Heart left ventricle (tissue), 16 donors: ENCODE measurements around the gene ATP6V0A4. TPM values are rescaled to one million over a fixed set of nuclear protein-coding genes. Genes with fewer than 3 reads are reported as not detected.

Source experiments
- ATAC-seq, 4 donors: fragments of 200-7000 bp; cut with Tn5 transposase; one replicate each; pipeline ENCODE4 v1.9.1; 2020 to 2022; ENCODE audit warnings: moderate library complexity in 4 of 4, mild to moderate bottlenecking in 3 of 4, moderate number of reproducible peaks in 1 of 4
- DNase-seq, 5 donors: peaks; one replicate each; pipeline ENCODE4 v3.0.0-alpha.2; 2020
- H3K27ac ChIP-seq, 12 donors: fragments of 200-600 bp; sonication (generic) in 4 of 12; one replicate each; pipeline versions ENCODE4 v1.5.0 to v1.8.0; 2016 to 2022; ENCODE audit warnings: mild to moderate bottlenecking in 2 of 12
- H3K27me3 ChIP-seq, 9 donors: fragments of 200-600 bp; sonication (generic) in 2 of 9; one replicate each; pipeline versions ENCODE4 v1.5.1 to v1.8.0; 2016 to 2022; ENCODE audit warnings: mild to moderate bottlenecking in 3 of 9
- H3K36me3 ChIP-seq, 9 donors: fragments of 200-600 bp; sonication (generic) in 2 of 9; one replicate each; pipeline versions ENCODE4 v1.5.0 to v1.8.0; 2018 to 2022; ENCODE audit warnings: mild to moderate bottlenecking in 2 of 9
- H3K4me1 ChIP-seq, 12 donors: fragments of 200-600 bp; sonication (generic) in 4 of 12; one replicate each; pipeline versions ENCODE4 v1.5.0 to v1.8.0; 2016 to 2022; ENCODE audit warnings: mild to moderate bottlenecking in 3 of 12
- H3K4me3 ChIP-seq, 12 donors: fragments of 200-600 bp; sonication (generic) in 4 of 12; one replicate each; pipeline versions ENCODE4 v1.5.0 to v1.8.0; 2017 to 2022; ENCODE audit warnings: mild to moderate bottlenecking in 9 of 12, moderate library complexity in 4 of 12
- H3K9me3 ChIP-seq, 12 donors: fragments of 200-600 bp; sonication (generic) in 4 of 12; one replicate each; pipeline versions ENCODE4 v1.5.0 to v1.8.0; 2016 to 2022; ENCODE audit warnings: mild to moderate bottlenecking in 1 of 12
- CTCF ChIP-seq, 12 donors: fragments of 200-600 bp; sonication (generic) in 4 of 12; IDR thresholded peaks; one replicate each; pipeline versions ENCODE4 v1.5.0 to v1.8.0; 2018 to 2022; ENCODE audit warnings: antibody characterized with exemption in 12 of 12, mild to moderate bottlenecking in 5 of 12
- POLR2A ChIP-seq, 2 donors: fragments of 450-650 bp; IDR thresholded peaks; one replicate each; pipeline ENCODE4 v1.6.1; 2017; ENCODE audit warnings: antibody characterized with exemption in 2 of 2, mild to moderate bottlenecking in 2 of 2, moderate library complexity in 2 of 2
- WGBS, 4 donors: extraction: QIAGEN DNeasy Blood & Tissue Kit in 2 of 4; methylation state at CpG; one replicate each; pipeline versions ENCODE4 v1.1.5 to v1.1.7; 2013 to 2018; 5-methylcytosine and 5-hydroxymethylcytosine counted together
- intact Hi-C, 10 donors: fragments of 100-400 bp; cut with DNase I; formaldehyde crosslinking; loops; one replicate each; pipeline versions ENCODE4 v1.11.1 to v1.14.2; 2022
- polyA plus RNA-seq, 2 donors: library from polyadenylated mRNA; stranded (reverse); fragments of 200-250 nt; gene quantifications; one replicate each; pipeline ENCODE4 v1.2.3, GENCODE V29; 2013
- total RNA-seq, 9 donors: library from RNA; depleted of rRNA in 2 of 9; stranded (reverse); fragments of >200 nt in 2 of 9; fragmentation: NEBNext Ultra II Directional in 3 of 9; extraction: Animal tissue kit (Norgen Biotek cat#: 25700) in 3 of 9; gene quantifications; one replicate each; pipeline versions ENCODE4 v1.1.0 to v1.2.4, GENCODE V29; 2016 to 2023
- donor health status: ischemic (EF 13 %, LVEDD 7.1; RV severe dilation, severe dysfunction).
- donor health status: healthy with polysubstance abuse.
- donor health status: DM: no; HTN: yes; CAD: no.
- donor health status: DM: no; HTN: no; CAD: no.
- donor health status: ischemic (EF 25% LVEDD 6.9; RV normal size, moderate dysfunction).
- donor health status: ischemic (EF 25% LVEDD 5.7; RV mildly dilated, moderate dysfunction).
- donor health status: healthy.
- donor health status: DM: yes; HTN: yes; CAD: no.
- donor health status: ischemic (EF 35%, LVEDD 5.7; RV mildly dilated, moderate dysfunction).
- donor health status: nonischemic (EF 11% LVEDD 7.7; RV severe dilation, severe dysfunction).
- donor health status: DM: yes; HTN: yes; CAD: no.
- donor health status: PGD.
- donor health status: ischemic (EF 29% LVEDD 5.4; RV normal size, mild dysfunction).
- donor health status: nonischemic (EF 23%, LVEDD 6.1; RV moderate dilation, normal function).

The ATP6V0A4 gene
- total and polyA plus RNA-seq, 11 donors, result not detected

GRCh38 chr7:138804618-138805017, 6.6 kb upstream of the ATP6V0A4 start:
- no peaks in the 10 kb centered on the region for H3K36me3 ChIP-seq
- no peaks in the 10 kb centered on the region for H3K27me3 ChIP-seq
- no peaks in the 10 kb centered on the region for H3K4me1 ChIP-seq
- H3K27ac ChIP-seq, result no peak overlapping the region
- peaks cover 0 to 7% (median 0%) of the 10 kb centered on the region in 12 donors for H3K9me3 ChIP-seq
- no peak for TF ChIP-seq POLR2A (IDR thresholded peaks at IDR 0.05)
- TF ChIP-seq CTCF (IDR thresholded peaks at IDR 0.05), result no peak
- H3K4me3 ChIP-seq, result no peak overlapping the region
- no peak for DNase-seq
- 74 to 85% (median 79%) methylated on average over 1 of the region's 1 CpG for WGBS, 4 donors
- ATAC-seq, result no peak
- intact Hi-C loops, result no loop called here

- Histone ChIP-seq H3K27ac (no peak overlapping the region), H3K4me1 (no peaks in the 10 kb centered on the region), H3K9me3 (peaks cover 0 to 5% (median 0%) of the 10 kb centered on the region in 12 donors), H3K27me3 (peaks cover 0 to 7% (median 3%) of the 10 kb centered on the region in 9 donors), H3K4me3 (no peak overlapping the region), H3K36me3 (no peaks in the 10 kb centered on the region)
- ATAC-seq (no peak), DNase-seq (no peak)
- 93 to 97% (median 95%) methylated on average over 16 to 18 of the region's 18 CpGs for WGBS, 4 donors
- TF ChIP-seq CTCF (IDR thresholded peaks at IDR 0.05) (no peak), POLR2A (IDR thresholded peaks at IDR 0.05) (no peak)
- intact Hi-C loops, result no loop called here
Measured at GRCh38 chr7:138802706-138803105, 4.7 kb upstream of the ATP6V0A4 start.

GRCh38 chr7:138801256-138801655, 3.3 kb upstream of the ATP6V0A4 start:
- H3K9me3 ChIP-seq, result no peaks in the 10 kb centered on the region
- WGBS, 4 donors, result 92 to 94% (median 93%) methylated on average over 3 of the region's 3 CpGs
- H3K4me3 ChIP-seq, result no peak overlapping the region
- no peaks in the 10 kb centered on the region for H3K4me1 ChIP-seq
- intact Hi-C loops, result no loop called here
- no peaks in the 10 kb centered on the region for H3K36me3 ChIP-seq
- DNase-seq, result no peak
- TF ChIP-seq POLR2A (IDR thresholded peaks at IDR 0.05), result no peak
- no peak for TF ChIP-seq CTCF (IDR thresholded peaks at IDR 0.05)
- peaks cover 0 to 20% (median 3%) of the 10 kb centered on the region in 9 donors for H3K27me3 ChIP-seq
- ATAC-seq, result no peak
- no peak overlapping the region for H3K27ac ChIP-seq

GRCh38 chr7:138799336-138800000, 1.5 kb upstream of the ATP6V0A4 start:
- no peaks in the 10 kb centered on the region for H3K9me3 ChIP-seq
- H3K27ac ChIP-seq, result no peak overlapping the region
- intact Hi-C loops, result no loop called here
- TF ChIP-seq CTCF (IDR thresholded peaks at IDR 0.05), result no peak
- TF ChIP-seq POLR2A (IDR thresholded peaks at IDR 0.05), result no peak
- no peaks in the 10 kb centered on the region for H3K4me1 ChIP-seq
- H3K4me3 ChIP-seq, result no peak overlapping the region
- ATAC-seq (no peak), DNase-seq (no peak)
- H3K36me3 ChIP-seq, result no peaks in the 10 kb centered on the region
- peaks cover 0 to 21% (median 3%) of the 10 kb centered on the region in 9 donors for H3K27me3 ChIP-seq
- 78 to 83% (median 81%) methylated on average over 7 of the region's 7 CpGs for WGBS, 4 donors
